ENCODE results near the gene AP1S1. TPM values are rescaled to one million over a fixed set of nuclear protein-coding genes. Genes with fewer than 3 reads are reported as not detected.

The AP1S1 gene
- total and polyA plus RNA-seq, 2 donors (not counting 1 experiment from before 2014, with no cell fraction given), result 10.3 to 16.3 TPM

DNA sequence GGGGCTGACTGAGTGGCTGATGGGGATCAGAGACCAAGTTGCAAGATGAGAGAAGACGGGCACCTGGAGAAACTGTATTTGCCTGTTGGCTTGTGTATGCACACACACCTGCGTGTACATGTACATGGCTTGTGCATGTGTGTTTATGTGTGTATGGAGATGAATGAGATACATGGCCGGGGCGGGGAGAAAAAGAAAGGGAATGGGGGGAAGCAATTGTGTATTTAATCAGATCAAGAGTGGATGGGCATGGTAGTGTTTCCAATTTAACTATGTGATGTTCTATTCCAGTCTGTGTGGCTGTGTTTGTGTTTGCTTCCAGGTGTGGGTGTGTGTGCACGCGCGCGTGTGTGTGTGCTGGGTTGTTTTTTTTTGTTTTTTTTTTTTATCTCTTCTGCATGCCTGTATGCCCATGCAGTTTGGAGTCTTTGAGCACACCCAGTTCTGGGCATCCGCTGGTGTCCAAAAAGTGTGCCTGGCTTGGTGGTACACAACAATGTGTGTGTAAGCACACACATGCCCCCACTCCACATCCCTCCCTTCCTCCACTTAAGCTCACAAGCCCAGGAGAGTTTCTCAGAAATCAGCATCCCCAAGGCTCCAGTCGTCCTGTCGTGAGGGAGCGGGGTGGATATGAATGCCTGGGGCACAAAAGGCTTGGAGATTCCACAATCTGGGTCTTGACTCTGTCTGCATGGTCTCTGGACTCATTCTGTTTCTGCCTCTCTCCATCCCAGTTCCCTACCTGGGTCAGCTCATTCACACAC, 13.6 kb downstream of the AP1S1 start:
- H3K9ac ChIP-seq (ENCODE audit: low read length), result no peak overlapping the region
- H3K27ac ChIP-seq (ENCODE audit: low read length in 2 of 2), result no peak overlapping the region
- H3K27ac Mint-ChIP-seq, result no peak overlapping the region
- no peak overlapping the region for H3K4me3 Mint-ChIP-seq
- CTCF ChIA-PET, result interaction anchor here (1.0 to 1.6 kb wide), 5 partner anchors 11 to 273 kb away, joined by 3 to 7 read pairs (median 3); no protein-coding TSS in a partner anchor
- no peak overlapping the region for H3K4me3 ChIP-seq (ENCODE audit: control extremely low read depth in 1 of 5, extremely low read depth in 1 of 5, insufficient read depth in 1 of 5, low read depth in 2 of 5, low read length in 4 of 5)
- H3K4me2 ChIP-seq (replicated peaks; ENCODE audit: low read depth, low read length, poor library complexity, severe bottlenecking), result no peak overlapping the region
- H3K27me3 ChIP-seq (replicated peaks in 1 of 4; ENCODE audit: control extremely low read depth in 1 of 4, control insufficient read depth in 3 of 4, insufficient read depth in 4 of 4, low read length in 3 of 4), result peaks cover 0 to 94% (median 72%) of the 10 kb centered on the region in 4 experiments
- H3K79me2 ChIP-seq (ENCODE audit: control insufficient read depth, insufficient read depth, low read length), result no peaks in the 10 kb centered on the region
- TF ChIP-seq, protein P1, sequence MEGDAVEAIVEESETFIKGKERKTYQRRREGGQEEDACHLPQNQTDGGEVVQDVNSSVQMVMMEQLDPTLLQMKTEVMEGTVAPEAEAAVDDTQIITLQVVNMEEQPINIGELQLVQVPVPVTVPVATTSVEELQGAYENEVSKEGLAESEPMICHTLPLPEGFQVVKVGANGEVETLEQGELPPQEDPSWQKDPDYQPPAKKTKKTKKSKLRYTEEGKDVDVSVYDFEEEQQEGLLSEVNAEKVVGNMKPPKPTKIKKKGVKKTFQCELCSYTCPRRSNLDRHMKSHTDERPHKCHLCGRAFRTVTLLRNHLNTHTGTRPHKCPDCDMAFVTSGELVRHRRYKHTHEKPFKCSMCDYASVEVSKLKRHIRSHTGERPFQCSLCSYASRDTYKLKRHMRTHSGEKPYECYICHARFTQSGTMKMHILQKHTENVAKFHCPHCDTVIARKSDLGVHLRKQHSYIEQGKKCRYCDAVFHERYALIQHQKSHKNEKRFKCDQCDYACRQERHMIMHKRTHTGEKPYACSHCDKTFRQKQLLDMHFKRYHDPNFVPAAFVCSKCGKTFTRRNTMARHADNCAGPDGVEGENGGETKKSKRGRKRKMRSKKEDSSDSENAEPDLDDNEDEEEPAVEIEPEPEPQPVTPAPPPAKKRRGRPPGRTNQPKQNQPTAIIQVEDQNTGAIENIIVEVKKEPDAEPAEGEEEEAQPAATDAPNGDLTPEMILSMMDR (IDR thresholded peaks at IDR 0.05), result no peak
- 12% methylated on average over 5 of the region's 12 CpGs for WGBS (ENCODE audit: insufficient coverage)
- no peaks in the 10 kb centered on the region for H3K36me3 ChIP-seq (replicated peaks in 1 of 2; ENCODE audit: control extremely low read depth in 1 of 2, control insufficient read depth in 1 of 2, extremely low read depth in 1 of 2, insufficient read depth in 2 of 2, low read length in 1 of 2)
- no peak for DNase-seq
- H3K9me3 ChIP-seq (ENCODE audit: control extremely low read depth in 1 of 3, control insufficient read depth in 2 of 3, insufficient read depth in 1 of 3, low read length in 2 of 3), result peaks cover 0 to 56% (median 3%) of the 10 kb centered on the region in 3 donors
- ATAC-seq (ENCODE audit: low read depth), result no peak
- POLR2A ChIA-PET, result no interaction called here
- H3K4me1 Mint-ChIP-seq, result peaks cover 57% of the 10 kb centered on the region
- peaks cover 26% of the 10 kb centered on the region for H4K20me1 ChIP-seq (ENCODE audit: control insufficient read depth, insufficient read depth, low read length, poor library complexity, severe bottlenecking)
- peaks cover 68% of the 10 kb centered on the region for H3K27me3 Mint-ChIP-seq
- H3K9me3 Mint-ChIP-seq (ENCODE audit: insufficient read depth), result no peaks in the 10 kb centered on the region
- intact Hi-C loops (cut with micrococcal nuclease), result no loop called here
- no peak overlapping the region for H2AFZ ChIP-seq (ENCODE audit: insufficient read depth, low read depth, low read length, poor library complexity, severe bottlenecking)
- H3K4me1 ChIP-seq (ENCODE audit: control insufficient read depth in 2 of 2, insufficient read depth in 2 of 2, low read length in 2 of 2), result peaks cover 70 to 84% of the 10 kb centered on the region in 2 donors

DNA sequence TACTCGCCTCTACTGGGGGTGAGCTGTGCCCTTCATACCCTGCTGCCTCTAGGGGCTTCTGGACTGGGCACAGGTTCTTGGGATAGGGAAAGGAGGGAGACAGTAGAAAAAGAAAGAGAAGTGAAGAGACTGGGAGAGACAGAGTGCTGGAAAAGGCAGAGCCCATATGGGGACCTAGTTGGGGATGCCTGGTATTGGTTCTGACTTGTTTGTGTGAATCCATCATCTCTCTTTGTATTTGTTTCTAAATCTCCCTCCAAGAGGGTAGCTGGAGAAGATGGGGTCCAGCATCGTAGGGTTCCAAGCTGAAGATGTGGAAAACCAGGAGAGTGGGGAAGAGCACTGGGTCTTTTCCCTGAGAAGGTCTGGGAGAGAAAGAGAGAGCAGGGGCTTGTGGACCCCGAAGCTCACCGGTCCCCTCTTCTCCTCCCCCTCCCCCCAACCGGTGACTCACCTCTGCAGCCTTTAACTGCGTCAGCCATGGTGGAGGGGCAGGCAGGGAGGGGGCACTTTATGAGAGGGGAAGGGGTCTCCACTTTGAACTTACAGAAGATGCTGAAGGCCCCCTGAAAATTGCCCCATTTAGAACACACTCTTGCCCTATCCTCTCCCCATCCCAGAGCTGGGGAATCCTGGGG, 14.3 kb downstream of the AP1S1 start:
- Mint-ChIP-seq H3K27ac (no peak overlapping the region), H3K9me3 (ENCODE audit: insufficient read depth) (no peaks in the 10 kb centered on the region), H3K4me3 (peak overlapping the region; percentile 47), H3K4me1 (peaks cover 57% of the 10 kb centered on the region), H3K27me3 (peaks cover 71% of the 10 kb centered on the region)
- intact Hi-C loops (cut with micrococcal nuclease), result no loop called here
- Histone ChIP-seq H4K20me1 (ENCODE audit: control insufficient read depth, insufficient read depth, low read length, poor library complexity, severe bottlenecking) (peaks cover 26% of the 10 kb centered on the region), H3K79me2 (ENCODE audit: control insufficient read depth, insufficient read depth, low read length) (no peaks in the 10 kb centered on the region), H3K4me3 (ENCODE audit: control extremely low read depth in 1 of 5, extremely low read depth in 1 of 5, insufficient read depth in 1 of 5, low read depth in 2 of 5, low read length in 4 of 5) (no peak overlapping the region), H3K9ac (ENCODE audit: low read length) (no peak overlapping the region), H3K4me1 (ENCODE audit: control insufficient read depth in 2 of 2, insufficient read depth in 2 of 2, low read length in 2 of 2) (peaks cover 74 to 88% of the 10 kb centered on the region in 2 donors), H3K27ac (ENCODE audit: low read length in 2 of 2) (no peak overlapping the region), H2AFZ (ENCODE audit: insufficient read depth, low read depth, low read length, poor library complexity, severe bottlenecking) (no peak overlapping the region), H3K36me3 (replicated peaks in 1 of 2; ENCODE audit: control extremely low read depth in 1 of 2, control insufficient read depth in 1 of 2, extremely low read depth in 1 of 2, insufficient read depth in 2 of 2, low read length in 1 of 2) (no peaks in the 10 kb centered on the region), H3K27me3 (replicated peaks in 1 of 4; ENCODE audit: control extremely low read depth in 1 of 4, control insufficient read depth in 3 of 4, insufficient read depth in 4 of 4, low read length in 3 of 4) (peaks cover 0 to 98% (median 76%) of the 10 kb centered on the region in 4 experiments), H3K9me3 (ENCODE audit: control extremely low read depth in 1 of 3, control insufficient read depth in 2 of 3, insufficient read depth in 1 of 3, low read length in 2 of 3) (peaks cover 0 to 63% (median 3%) of the 10 kb centered on the region in 3 donors), H3K4me2 (replicated peaks; ENCODE audit: low read depth, low read length, poor library complexity, severe bottlenecking) (no peak overlapping the region)
- TF ChIP-seq, protein P1 (IDR thresholded peaks at IDR 0.05), result no peak
- no peak for TF ChIP-seq EZH2 (IDR thresholded peaks at IDR 0.05; ENCODE audit: borderline replicate concordance, insufficient read depth, low read depth, low read length, poor library complexity, severe bottlenecking)
- ChIA-PET CTCF (interaction anchor here (1.0 to 1.6 kb wide), 5 partner anchors 12 to 274 kb away, joined by 3 to 7 read pairs (median 3); no protein-coding TSS in a partner anchor), POLR2A (no interaction called here)
- ATAC-seq (ENCODE audit: low read depth) (no peak), DNase-seq (no peak)
- WGBS (ENCODE audit: insufficient coverage), result no CpG with 5 or more reads among the region's 6 CpGs
